ENCODE data around the gene ITGA7.
A peak's percentile ranks its signal among the peaks of the same experiment; 100 is the strongest.

ITGA7 gene

DNA sequence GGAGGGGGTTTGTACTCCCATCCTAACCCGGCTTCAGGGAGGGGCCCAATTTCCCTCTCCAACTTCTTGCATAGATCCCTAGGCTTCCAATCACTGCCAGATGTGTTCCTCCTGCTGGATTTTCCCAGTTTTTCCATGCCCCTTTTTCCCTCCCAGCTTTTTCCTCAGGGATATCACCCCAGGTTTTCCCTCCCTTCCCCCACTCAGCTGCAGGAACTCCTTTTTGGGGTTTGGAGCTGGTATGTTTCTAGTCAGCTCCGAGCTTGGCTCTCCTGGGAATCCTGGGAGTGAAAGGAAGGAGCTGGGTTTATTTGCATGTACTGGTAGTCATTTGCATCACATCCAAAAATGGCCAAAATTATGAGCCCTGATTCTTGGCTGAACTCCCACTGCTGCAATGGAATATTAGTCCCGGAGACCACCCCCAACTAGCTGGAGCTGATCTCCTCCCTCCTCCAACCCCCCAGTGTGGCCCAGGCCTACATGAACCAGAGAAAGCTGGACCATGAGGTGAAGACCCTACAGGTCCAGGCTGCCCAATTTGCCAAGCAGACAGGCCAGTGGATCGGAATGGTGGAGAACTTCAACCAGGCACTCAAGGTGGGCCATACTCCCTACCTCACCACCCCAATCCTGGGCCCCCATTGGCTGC lies 11.0 kb upstream of the ITGA7 start:
- DNase-seq (ENCODE audit: low spot score): no peak

DNA sequence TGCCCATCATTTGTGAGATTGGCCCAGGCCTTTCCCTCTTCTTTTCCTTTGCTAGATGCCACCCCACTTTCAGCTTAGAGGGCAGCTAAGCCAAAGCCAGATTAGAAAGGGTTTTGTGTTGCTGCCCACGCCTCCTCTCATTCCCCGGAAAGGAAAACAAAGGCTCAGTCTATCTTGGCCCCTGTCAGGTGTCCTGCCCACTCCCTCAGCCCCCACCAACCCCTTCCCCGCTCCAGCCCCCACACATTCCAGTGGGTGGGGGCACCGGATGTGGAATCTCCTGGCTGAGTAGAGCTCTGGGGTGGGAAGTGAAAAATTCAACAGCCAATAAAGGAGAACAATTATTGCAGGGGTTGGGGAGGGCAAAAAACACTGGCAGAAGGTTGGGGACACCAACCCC lies 10.3 kb upstream of the ITGA7 start:
- no peak for DNase-seq (ENCODE audit: low spot score)

DNA sequence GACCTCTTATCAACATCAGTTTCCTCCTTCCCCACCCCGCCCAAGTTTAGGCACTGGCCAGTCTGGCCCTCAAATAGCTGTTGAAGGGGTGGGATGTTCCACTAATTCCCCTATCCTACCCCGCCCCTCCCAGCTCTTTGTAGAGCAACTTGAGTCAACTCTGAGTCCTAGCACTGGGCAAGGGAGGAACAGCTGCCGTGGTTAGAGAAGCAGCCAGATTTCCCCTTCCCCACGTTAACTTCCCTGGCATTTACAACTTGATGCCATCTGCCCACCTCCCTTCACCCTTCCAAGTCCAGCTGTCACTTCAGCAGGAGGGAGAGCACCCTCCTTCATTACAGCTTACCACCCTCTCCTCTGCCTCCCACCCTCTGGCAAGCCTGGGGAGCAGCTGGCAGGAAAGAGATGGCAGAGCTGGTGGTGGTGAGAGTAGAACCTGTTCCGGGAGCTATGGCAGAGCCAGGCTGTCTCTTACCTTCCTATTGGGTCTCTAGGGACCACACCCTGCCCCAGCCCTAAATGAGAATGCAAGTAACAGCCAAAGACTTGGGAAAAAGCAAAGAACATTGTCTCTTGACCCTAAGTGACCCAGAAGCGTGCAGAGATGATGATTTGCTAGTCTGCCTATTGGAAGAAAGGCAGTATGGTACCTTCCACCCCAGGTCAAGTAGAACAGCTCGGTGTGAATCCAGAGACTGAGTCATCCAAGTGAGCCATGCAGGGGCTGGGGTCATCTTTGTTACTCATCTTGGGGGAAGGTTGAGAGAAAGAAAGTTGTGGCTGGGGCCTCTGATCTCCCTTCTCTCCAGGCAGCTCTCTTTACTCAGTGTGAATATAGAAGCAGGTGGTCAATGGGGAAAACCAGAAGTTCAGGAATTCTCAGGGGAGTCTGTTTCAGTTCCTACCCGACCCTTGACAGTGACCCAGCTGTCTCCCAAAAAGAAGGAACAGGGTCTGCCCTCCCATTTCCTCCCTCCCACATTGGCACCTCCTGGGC lies 9.6 kb upstream of the ITGA7 start:
- no peak for DNase-seq (ENCODE audit: low spot score)

DNA sequence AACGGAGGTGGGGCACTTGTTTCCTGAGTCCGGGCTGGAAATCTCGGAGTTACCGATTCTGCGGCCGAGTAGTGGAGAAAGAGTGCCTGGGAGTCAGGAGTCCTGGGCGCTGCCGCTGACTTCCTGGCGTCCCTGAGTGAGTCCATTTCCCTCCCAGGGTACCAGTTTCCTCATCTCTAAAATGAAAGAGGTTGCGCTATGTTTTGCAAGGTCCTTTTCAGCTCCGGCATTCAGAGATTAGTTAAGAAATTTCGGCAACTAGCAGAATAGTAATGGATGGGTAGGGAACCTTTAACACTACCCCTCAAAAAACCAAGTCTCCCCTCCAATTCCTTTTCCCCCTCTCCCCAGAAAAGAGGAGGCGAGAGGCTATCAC lies 8.9 kb upstream of the ITGA7 start:
- DNase-seq (ENCODE audit: low spot score): no peak

DNA sequence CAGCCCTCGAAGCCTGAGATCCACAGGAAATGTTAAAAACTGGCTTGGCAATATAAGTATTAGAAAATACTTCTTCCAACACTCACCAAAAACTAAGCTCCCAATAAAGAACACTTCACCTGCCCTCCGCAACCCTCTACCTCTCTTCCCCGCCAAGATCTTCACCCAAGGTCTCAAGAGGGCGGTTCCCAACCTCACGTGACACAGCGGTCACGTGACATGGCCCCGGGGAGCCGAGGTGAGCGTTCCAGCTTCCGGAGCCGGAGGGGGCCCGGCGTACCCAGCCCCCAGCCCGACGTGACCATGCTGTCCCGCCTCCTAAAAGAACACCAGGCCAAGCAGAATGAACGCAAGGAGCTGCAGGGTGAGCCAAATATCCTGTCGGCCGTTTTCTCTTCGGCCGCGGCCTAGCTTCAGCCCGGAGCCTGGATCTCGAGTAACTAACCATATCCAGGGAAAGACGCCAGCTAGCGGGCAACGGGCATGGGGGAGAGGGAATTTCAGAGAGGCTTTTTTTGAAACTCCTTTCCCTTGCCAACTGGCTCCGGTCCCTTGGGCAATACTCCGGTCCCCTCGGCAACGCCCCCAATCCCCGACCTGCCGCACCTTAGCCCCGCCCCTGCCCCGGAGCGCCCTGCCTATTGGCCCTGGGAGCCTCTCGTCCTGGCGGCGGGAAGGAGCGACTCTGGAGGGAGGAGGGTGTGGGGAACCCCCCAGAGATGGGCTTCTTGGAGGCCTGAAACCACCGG lies 8.3 kb upstream of the ITGA7 start, which contains the start of gene BLOC1S1:
BLOC1S1 (plus strand) TSS at position 214 of the 749 bp plus-strand sequence; CDS start at position 220, 6 bp downstream.
- peak; percentile 95 for DNase-seq (ENCODE audit: low spot score)

DNA sequence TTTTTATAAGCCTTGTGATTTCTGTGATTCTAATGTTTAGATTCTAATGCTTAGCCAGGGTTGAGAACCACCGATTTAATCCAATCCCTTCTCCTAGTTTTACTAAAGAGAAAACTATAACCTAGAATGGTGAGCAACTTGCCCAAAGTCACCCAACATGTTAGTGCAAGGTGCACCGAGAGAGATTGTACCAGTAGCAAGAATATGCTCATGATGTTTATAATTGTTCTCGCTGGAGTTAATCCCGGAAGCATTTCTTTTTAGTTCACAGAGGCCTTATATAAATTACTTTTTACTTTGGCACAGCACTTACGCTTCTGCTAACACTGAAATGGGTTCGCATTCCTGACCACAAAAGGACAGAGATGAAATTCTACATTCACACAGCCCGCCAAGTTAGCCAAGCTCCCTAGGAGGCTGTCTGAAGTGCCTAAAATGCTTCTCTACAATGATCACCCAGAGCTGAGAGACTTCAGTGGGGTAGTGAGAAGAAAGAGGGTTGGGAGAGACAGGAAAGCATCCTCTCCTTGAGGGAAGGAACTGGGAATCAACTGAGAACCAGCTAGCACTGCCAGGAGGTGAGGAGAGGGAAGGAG lies 7.6 kb upstream of the ITGA7 start:
- no peak for DNase-seq (ENCODE audit: low spot score)

DNA sequence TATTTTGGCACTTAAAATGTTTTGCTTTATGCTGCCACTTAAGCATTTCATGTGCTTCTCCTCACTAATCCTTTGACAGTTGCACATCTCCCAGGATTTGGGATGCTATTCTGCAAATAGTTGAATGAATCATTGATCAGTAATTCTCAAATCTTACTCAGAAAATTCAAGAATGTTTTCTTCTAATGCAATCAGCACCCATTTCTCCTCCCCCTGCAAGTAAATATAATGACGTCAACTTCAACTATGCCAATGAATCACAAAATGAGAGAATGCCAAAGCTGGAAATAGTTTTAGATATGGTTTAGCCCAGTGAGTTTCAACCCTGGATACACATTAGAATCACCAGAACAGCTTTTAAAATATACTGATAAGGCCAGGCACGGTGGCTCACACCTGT lies 6.0 kb upstream of the ITGA7 start:
- no peak for DNase-seq (ENCODE audit: low spot score)

DNA sequence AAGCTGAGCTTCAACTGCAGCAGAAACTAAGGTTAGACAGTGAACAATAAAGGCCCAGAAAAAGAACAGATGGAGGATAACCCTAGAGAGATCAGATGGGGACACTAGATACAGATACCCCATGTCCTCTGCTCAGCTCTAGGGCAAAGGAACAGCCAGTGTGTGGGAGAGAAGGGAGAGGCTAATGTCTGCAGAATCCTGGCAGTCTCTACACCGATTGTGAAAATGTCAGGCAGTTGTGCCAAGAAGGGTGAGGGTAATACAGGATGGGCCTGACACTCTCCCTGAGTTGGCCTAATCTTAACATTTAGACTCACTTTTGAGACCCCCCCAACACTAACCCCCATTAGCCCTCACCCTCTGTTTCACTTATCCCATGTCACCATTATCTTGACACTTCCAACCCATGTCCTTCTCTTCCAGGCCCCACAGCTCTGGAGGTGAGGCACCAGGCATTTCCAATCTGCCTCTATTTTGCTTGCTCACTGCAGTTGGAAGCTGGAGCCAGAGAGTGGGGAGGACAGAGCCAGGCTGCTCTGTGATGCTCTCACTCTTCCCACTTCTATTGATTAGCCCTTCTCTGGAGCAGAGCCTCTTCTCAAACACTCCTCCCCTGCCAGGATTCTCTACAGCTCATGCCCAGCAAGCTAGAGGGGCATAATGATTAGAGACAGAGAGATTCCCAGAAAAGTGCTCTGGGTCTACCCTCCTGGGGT lies 5.2 kb upstream of the ITGA7 start:
- DNase-seq (ENCODE audit: low spot score): no peak

DNA sequence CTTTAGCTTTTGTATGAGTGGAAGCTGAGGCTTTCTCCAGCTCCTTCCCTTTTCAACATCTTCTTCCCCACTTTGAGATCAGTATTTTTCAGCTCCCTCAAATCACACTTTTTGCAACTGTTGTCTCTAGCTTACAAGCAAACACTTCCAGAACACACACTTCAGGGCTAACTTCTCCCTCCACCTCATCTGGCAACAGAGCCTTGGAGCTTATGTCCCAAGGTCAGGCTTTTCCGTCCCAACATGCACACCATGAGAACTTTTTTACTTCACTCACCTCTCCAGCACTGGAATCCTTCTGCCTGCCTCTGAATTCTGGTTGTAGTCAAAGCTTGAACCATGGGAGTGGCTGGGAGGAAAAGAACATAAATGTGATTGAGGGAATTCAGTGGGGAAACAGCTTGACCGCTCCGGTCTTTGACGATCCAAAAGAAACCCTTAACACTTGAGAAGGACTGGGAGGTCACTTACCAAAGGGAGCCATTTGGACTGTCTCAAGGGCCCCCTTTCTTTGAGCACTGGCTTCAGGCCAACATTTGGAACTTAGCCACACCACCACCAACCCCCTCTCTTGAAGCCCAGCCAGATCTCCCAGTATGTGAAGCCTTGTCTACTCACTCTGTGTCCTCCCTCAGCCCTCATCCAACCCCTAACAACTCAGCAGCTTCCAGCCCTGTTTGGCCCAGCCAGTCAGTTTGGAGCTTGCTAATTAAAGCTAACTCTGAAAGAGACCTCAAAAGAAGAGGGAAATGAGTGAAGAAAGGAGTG lies 4.3 kb upstream of the ITGA7 start:
- no peak for DNase-seq (ENCODE audit: low spot score)

DNA sequence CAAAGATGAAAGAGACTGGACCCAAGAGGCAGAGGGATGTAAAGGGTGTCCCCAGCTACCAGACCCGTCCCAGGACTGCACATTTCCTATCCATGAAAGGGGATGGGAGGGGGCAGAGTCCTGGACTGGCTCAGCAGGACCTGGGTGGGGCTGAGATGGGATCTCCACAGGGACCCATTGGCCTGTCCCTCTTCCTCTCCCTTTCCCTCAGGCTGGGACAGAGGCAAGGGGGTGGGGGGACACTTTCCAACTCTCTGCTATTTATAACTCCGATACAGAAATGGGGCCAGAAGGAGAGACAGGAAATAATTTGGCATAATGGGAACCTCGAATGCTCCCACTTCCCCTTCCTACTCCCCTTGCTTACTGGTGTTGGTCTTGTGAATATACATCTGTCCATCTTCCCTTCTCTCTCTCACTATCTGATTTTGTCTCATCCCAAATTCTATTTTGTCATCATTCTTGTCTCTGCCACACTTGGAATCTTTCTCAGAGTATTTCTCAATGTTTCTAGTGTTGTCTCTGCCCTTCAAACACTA lies 1.1 kb upstream of the ITGA7 start:
- no peak for DNase-seq (ENCODE audit: low spot score)

DNA sequence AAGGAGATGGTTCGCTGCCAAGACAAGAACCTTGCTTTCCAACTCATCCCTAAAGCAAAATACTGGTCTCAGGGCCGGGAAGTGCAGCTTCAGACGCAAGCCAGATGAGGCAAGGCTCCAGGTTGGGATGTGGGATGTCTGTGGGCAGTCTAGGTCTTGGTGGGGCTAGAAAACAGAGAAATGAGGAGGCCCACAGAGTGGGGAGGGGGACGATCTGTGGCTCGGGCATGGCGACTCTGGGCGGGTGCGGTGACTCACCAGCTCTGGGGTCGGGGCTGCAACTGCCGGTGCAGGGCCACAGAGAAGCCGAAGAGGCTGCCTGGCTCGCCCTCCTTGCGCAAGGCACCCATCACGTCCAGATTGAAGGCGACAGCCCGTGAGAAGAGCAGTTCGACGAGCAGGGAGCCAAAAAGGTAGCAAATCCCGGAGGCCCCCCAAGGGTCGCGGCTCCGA lies 459 bp downstream of the ITGA7 start:
- DNase-seq (ENCODE audit: low spot score): no peak

DNA sequence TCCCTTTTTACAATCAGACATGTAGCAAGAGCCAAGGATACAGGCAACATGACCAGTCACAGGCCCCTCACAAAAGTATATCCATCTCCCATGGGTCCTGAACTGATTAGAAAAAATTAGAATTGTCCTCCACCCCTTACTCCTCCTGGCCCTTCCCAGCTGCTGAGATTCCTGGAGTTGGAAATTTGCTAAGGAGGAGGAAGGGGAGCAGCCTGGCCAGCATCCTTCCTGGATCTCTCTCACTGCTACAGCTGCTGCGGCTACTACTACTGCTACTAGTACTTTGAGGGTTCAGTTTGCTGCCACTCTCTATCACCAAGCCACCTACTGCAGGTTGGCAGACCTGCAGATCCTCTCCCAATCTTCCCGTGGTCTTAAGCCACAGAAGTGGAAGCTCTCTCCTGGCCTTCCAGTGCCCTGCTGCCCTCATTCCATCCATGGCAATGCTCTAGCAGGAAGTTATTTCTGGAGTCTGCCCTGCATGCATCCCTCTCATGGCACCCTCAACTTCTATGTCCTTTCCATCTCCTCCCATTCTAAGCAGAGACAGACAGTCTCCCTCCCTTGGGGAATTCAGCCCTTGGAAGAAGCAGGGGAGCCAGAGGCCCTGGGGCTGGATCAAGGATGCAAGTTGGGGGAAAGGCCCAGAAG lies 1.0 kb downstream of the ITGA7 start:
- no peak for DNase-seq (ENCODE audit: low spot score)

DNA sequence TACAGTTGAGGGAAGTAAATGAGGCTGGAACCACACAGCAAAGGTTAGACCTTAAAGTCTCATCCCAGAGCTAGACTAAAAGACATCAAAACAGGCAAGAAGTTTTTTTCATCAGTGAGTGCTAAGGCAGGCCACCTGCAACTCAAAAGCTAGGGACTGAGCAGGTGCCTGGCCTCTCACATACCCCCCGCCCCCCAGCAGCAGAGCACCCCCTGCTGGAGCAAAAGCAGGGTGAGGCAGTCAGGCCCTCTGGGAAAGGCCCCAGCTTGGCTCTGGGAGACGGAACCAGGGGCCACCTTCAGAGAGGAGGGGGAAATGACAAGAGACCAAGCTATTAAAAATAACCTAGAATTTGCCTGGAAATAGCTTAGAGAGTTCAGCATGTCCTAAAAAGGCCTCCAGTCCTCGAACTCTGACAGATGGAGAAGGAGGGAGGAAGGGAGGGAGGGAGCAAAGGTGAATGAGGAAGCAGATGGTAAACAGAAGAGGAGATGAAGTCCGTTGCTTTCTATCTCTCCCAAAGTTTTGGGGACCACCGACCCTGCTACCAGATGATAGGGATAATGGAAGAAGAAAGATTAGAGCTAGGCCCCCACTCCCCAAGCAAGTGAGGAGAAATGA lies 1.8 kb downstream of the ITGA7 start:
- no peak for DNase-seq (ENCODE audit: low spot score)

DNA sequence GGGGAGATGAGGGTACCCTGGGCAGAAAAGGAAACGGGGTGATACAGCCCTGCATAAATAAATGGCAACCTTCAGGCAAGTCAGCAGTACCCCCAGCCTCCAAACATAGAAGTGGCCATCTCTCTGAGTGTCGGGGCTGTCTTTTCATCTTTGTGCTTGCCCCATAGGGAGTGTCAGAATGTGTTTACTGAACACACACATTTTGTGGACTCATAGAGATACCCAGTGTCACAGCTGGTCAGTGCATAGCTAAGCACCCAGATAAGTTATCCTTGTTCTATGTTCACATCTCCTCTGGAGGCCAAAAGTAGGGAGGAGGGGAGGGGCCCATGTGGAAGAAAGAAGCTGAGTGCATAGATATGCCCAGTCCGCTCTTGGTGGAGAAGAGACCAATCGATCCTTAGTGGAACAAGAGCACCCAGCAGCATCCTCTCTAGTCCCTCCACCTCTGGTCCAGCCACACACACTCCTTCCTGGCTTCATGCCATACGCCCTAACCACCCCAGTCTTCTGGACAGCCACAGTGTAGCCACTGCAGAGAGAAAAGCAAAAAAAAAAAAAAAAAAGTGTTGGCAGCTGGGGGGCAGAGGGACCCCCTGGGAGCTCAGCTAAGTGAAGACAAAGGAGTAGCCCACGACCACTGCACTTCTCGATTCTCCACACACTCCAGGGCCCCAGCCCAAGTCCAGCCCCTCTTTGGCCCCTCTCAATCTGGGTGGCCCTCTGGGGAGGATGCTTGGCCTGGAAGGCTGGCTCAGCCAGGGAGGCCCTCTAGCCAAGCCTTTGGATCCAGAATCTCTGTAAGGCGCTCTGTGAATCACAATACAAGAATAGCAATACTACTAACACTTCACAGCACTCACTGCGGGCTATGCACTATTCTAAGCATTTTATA lies 2.6 kb downstream of the ITGA7 start:
- DNase-seq (ENCODE audit: low spot score): no peak

DNA sequence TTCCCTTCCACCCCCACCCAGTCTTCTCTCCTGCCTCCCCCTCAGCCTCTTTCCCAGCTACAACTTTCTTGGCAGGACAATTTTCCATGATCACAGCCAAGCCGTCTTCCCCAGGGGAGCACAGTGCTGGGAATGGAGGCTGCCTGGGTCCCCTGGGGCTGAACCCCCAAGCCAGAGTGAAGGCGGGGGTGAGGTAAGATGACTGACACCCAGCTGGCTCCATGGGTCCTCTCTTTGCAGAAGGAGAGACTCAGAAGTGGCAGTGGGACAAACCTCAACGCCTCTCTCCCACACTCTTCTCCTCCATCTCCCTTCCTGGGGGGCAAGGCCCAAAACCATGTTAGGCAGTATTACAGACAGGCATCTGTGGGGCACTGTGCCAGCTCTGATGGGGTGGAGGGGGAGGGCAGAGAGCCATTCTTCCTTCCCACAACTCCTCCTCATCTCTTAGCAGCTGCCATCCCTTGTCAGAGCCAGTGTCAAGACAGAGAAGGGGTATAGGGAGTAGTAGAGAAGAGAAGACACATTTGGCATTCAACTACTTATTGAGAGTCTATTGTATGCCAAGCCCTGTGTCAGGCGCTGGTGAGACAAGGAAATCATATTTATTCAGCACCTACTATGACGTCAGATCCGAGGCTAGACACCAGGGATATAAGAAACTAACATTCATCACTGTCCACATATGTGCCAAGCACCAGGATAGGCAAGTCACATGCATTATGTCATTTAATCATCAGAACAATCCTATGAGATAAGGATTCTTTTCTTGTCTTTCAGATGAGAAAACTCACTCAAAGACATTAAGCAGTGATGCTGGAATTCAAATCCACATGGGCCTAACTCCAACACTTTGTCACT lies 3.6 kb downstream of the ITGA7 start:
- DNase-seq (ENCODE audit: low spot score): peak; percentile 78

DNA sequence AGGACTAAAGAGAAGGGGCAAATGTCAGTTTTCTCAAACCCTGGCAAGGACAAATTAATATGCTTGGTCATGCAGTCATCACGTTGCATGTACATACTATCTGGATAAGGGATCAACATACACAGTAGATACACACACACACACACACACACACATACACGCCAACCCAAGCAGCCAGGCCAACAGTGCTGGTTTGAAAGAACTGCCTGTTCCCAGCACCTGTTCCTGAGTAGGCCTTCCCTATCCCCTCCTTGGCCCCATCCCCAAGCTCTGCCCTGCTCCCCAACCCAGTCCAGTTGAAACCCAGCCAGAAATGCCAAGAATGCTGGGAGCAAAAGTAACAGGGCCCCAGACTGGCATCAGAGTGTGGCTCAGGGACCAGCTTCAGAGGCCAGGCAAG lies 4.4 kb downstream of the ITGA7 start:
- DNase-seq (ENCODE audit: low spot score): peak; percentile 77

DNA sequence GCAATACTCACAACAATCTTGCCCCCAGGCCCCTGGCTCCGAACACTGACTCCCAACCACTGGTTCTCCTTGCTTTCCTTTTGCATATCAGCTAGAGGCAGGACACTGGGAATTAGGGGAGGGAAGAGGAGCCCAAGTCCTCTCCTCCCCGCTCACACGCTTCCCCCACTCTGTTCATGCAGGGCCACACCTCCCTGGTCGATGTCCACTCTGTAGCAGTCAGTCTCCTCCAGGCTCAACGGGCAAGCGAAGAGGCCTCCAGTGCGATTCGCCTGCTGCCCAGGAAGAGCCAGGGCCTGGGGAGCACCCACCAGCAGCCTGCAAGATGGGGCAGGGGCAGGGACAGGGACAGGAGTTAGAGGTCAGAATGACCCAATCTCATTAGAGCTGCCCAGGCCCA lies 4.8 kb downstream of the ITGA7 start:
- no peak for DNase-seq (ENCODE audit: low spot score)

Measured in left forelimb (tissue), 1 donor.